ENCODE results near the gene FAM120A. TPM values are rescaled to one million over a fixed set of nuclear protein-coding genes. Genes with fewer than 3 reads are reported as not detected.
"Not testable (repeated sequence)": the region's sequence is repeated elsewhere in the genome, so short reads cannot be mapped to it uniquely, and the experiment has no call there.

FAM120A gene
- total RNA-seq, 4 donors from 2014 or later: 67.5 to 108 (median 89.8) TPM

GRCh38 chr9:93508207-93508606 lies 56.7 kb downstream of the FAM120A start:
- TF ChIP-seq EP300 (IDR thresholded peaks at IDR 0.05): no peak
- no peak for TF ChIP-seq POLR2AphosphoS5 (IDR thresholded peaks at IDR 0.05)
- TF ChIP-seq POLR2A (IDR thresholded peaks at IDR 0.05): no peak
- TF ChIP-seq CTCF (IDR thresholded peaks at IDR 0.05): no peak
- H3K27ac ChIP-seq: no peak overlapping the region
- no peak overlapping the region for H3K4me3 ChIP-seq
- DNase-seq (ENCODE audit: low spot score in 2 of 2): no peak
- 71% methylated on average over 1 of the region's 2 CpGs for WGBS
- H3K9me3 ChIP-seq: no peaks in the 10 kb centered on the region
- no peaks in the 10 kb centered on the region for H3K36me3 ChIP-seq
- no peaks in the 10 kb centered on the region for H3K27me3 ChIP-seq
- peaks cover 5% of the 10 kb centered on the region for H3K4me1 ChIP-seq

GRCh38 chr9:93509084-93509483 lies 57.6 kb downstream of the FAM120A start:
- Histone ChIP-seq H3K4me1 (peaks cover 5% of the 10 kb centered on the region), H3K27ac (no peak overlapping the region), H3K4me3 (no peak overlapping the region), H3K27me3 (no peaks in the 10 kb centered on the region), H3K9me3 (no peaks in the 10 kb centered on the region), H3K36me3 (no peaks in the 10 kb centered on the region)
- WGBS: 91% methylated on average over 2 of the region's 2 CpGs
- DNase-seq (ENCODE audit: low spot score in 2 of 2): no peak
- no peak for TF ChIP-seq CTCF (IDR thresholded peaks at IDR 0.05)
- TF ChIP-seq POLR2A (IDR thresholded peaks at IDR 0.05): no peak
- TF ChIP-seq POLR2AphosphoS5 (IDR thresholded peaks at IDR 0.05): no peak
- TF ChIP-seq EP300 (IDR thresholded peaks at IDR 0.05): no peak

- 87% methylated on average over 7 of the region's 7 CpGs for WGBS
Measured at GRCh38 chr9:93510041-93510440, 58.6 kb downstream of the FAM120A start.

GRCh38 chr9:93511228-93511627 lies 59.7 kb downstream of the FAM120A start:
- H3K9me3 ChIP-seq; H3K27ac ChIP-seq; H3K4me1 ChIP-seq; H3K4me3 ChIP-seq; H3K27me3 ChIP-seq; H3K36me3 ChIP-seq; DNase-seq (ENCODE audit: low spot score in 2 of 2): not testable (repeated sequence)
- 70% methylated on average over 8 of the region's 8 CpGs for WGBS

More at GRCh38 chr9:93510041-93510440, 58.6 kb downstream of the FAM120A start:
- Histone ChIP-seq H3K27me3 (no peaks in the 10 kb centered on the region), H3K9me3 (no peaks in the 10 kb centered on the region), H3K4me1 (peaks cover 5% of the 10 kb centered on the region), H3K27ac (no peak overlapping the region), H3K36me3 (no peaks in the 10 kb centered on the region), H3K4me3 (no peak overlapping the region)
- no peak for TF ChIP-seq CTCF (IDR thresholded peaks at IDR 0.05)
- no peak for TF ChIP-seq EP300 (IDR thresholded peaks at IDR 0.05)
- no peak for TF ChIP-seq POLR2A (IDR thresholded peaks at IDR 0.05)
- no peak for TF ChIP-seq POLR2AphosphoS5 (IDR thresholded peaks at IDR 0.05)
- DNase-seq (ENCODE audit: low spot score in 2 of 2): no peak

GRCh38 chr9:93512170-93512812 lies 60.8 kb downstream of the FAM120A start:
- H3K27ac ChIP-seq; H3K4me1 ChIP-seq; H3K27me3 ChIP-seq; H3K9me3 ChIP-seq; DNase-seq (ENCODE audit: low spot score in 2 of 2); H3K4me3 ChIP-seq; H3K36me3 ChIP-seq: not testable (repeated sequence)
- WGBS: 85% methylated on average over 10 of the region's 10 CpGs

GRCh38 chr9:93513606-93514005 lies 62.1 kb downstream of the FAM120A start:
- no peak overlapping the region for H3K27ac ChIP-seq

GRCh38 chr9:93517331-93517730 lies 65.8 kb downstream of the FAM120A start:
- no peak for TF ChIP-seq EP300 (IDR thresholded peaks at IDR 0.05)
- no peak for TF ChIP-seq CTCF (IDR thresholded peaks at IDR 0.05)
- no peak for TF ChIP-seq POLR2AphosphoS5 (IDR thresholded peaks at IDR 0.05)
- TF ChIP-seq POLR2A (IDR thresholded peaks at IDR 0.05): no peak
- Histone ChIP-seq H3K4me1 (peaks cover 13% of the 10 kb centered on the region), H3K36me3 (peaks cover 29% of the 10 kb centered on the region), H3K27me3 (no peaks in the 10 kb centered on the region), H3K4me3 (no peak overlapping the region), H3K9me3 (no peaks in the 10 kb centered on the region), H3K27ac (no peak overlapping the region)
- no peak for DNase-seq (ENCODE audit: low spot score in 2 of 2)
- WGBS: 76% methylated on average over 1 of the region's 1 CpG

More at GRCh38 chr9:93513606-93514005, 62.1 kb downstream of the FAM120A start:
- Histone ChIP-seq H3K9me3 (no peaks in the 10 kb centered on the region), H3K4me3 (no peak overlapping the region), H3K4me1 (peaks cover 18% of the 10 kb centered on the region), H3K27me3 (no peaks in the 10 kb centered on the region), H3K36me3 (peaks cover 9% of the 10 kb centered on the region)
- 82% methylated on average over 9 of the region's 9 CpGs for WGBS
- DNase-seq (ENCODE audit: low spot score in 2 of 2): no peak
- TF ChIP-seq EP300 (IDR thresholded peaks at IDR 0.05): no peak
- TF ChIP-seq POLR2AphosphoS5 (IDR thresholded peaks at IDR 0.05): no peak
